GM19035 (cell line): Measurements from ENCODE around the gene FBXO41.

Experiments
- ATAC-seq: cut with Tn5 transposase; IDR thresholded peaks from one replicate; pipeline ENCODE4 v1.9.1; 2021; ENCODE audit not compliant: unreplicated experiment

Gene FBXO41

GRCh38 chr2:73289304-73289703 is 5.0 kb upstream of the FBXO41 start:
- ATAC-seq, result no peak

- no peak for ATAC-seq
Observed at GRCh38 chr2:73286134-73286655, 1.9 kb upstream of the FBXO41 start.

- peak; percentile 47 for ATAC-seq
Observed at GRCh38 chr2:73285159-73285739, 971 bp upstream of the FBXO41 start.

- ATAC-seq, result peak; percentile 25
Observed at GRCh38 chr2:73283545-73284295, 558 bp downstream of the FBXO41 start.

GRCh38 chr2:73282924-73283544 is 1.2 kb downstream of the FBXO41 start:
- no peak for ATAC-seq

GRCh38 chr2:73281244-73281643 is 3.0 kb downstream of the FBXO41 start:
- ATAC-seq, result no peak

GRCh38 chr2:73279852-73280251 is 4.4 kb downstream of the FBXO41 start:
- no peak for ATAC-seq

- no peak for ATAC-seq
Observed at GRCh38 chr2:73272270-73272669, 12.0 kb downstream of the FBXO41 start.

- ATAC-seq, result peak; percentile 8
Observed at GRCh38 chr2:73269686-73270465, 14.4 kb downstream of the FBXO41 start.

- ATAC-seq, result peak; percentile 81
Observed at GRCh38 chr2:73268830-73269685, 15.2 kb downstream of the FBXO41 start.

GRCh38 chr2:73268366-73268829 is 15.9 kb downstream of the FBXO41 start:
- ATAC-seq, result no peak

GRCh38 chr2:73267008-73267407 is 17.3 kb downstream of the FBXO41 start:
- no peak for ATAC-seq

GRCh38 chr2:73266061-73266901 is 18.0 kb downstream of the FBXO41 start:
- ATAC-seq, result no peak

GRCh38 chr2:73265298-73266060 is 18.8 kb downstream of the FBXO41 start:
- ATAC-seq, result no peak

GRCh38 chr2:73264783-73265182 is 19.5 kb downstream of the FBXO41 start:
- no peak for ATAC-seq

- ATAC-seq, result no peak
Observed at GRCh38 chr2:73264332-73264606, 20.0 kb downstream of the FBXO41 start.

- ATAC-seq, result no peak
Observed at GRCh38 chr2:73263540-73264331, 20.5 kb downstream of the FBXO41 start.
